ENCODE results near the gene CCDC74B.
"Not testable (repeated sequence)": the region's sequence is repeated elsewhere in the genome, so short reads cannot be mapped to it uniquely, and the experiment has no call there.

CCDC74B gene

GRCh38 chr2:130143266-130144039 lies 1.5 kb downstream of the CCDC74B start:
- DNase-seq: not testable (repeated sequence)

- DNase-seq: not testable (repeated sequence)
Measured at GRCh38 chr2:130142396-130143265, 2.3 kb downstream of the CCDC74B start.

- DNase-seq: not testable (repeated sequence)
Measured at GRCh38 chr2:130141645-130142370, 3.1 kb downstream of the CCDC74B start.

- DNase-seq: not testable (repeated sequence)
Measured at GRCh38 chr2:130141002-130141401, 3.9 kb downstream of the CCDC74B start.

GRCh38 chr2:130140516-130140915 lies 4.4 kb downstream of the CCDC74B start:
- not testable (repeated sequence) for DNase-seq

GRCh38 chr2:130139331-130140280 lies 5.3 kb downstream of the CCDC74B start:
- DNase-seq: not testable (repeated sequence)

GRCh38 chr2:130138841-130139251 lies 6.1 kb downstream of the CCDC74B start:
- not testable (repeated sequence) for DNase-seq

GRCh38 chr2:130138326-130138725 lies 6.6 kb downstream of the CCDC74B start:
- not testable (repeated sequence) for DNase-seq

- not testable (repeated sequence) for DNase-seq
Measured at GRCh38 chr2:130137118-130137517, 7.8 kb downstream of the CCDC74B start.

GRCh38 chr2:130136546-130136945 lies 8.4 kb downstream of the CCDC74B start:
- not testable (repeated sequence) for DNase-seq

- no peak for DNase-seq
Measured at GRCh38 chr2:130135692-130136541, 9.0 kb downstream of the CCDC74B start.

- DNase-seq: not testable (repeated sequence)
Measured at GRCh38 chr2:130129120-130129829, 15.6 kb downstream of the CCDC74B start, which contains the start of gene POTEF. Gene POTEF (minus strand): TSS chr2:130129222. CDS start chr2:130120515, 8,707 bp downstream.

GRCh38 chr2:130128464-130128863 lies 16.4 kb downstream of the CCDC74B start:
- not testable (repeated sequence) for DNase-seq

GRCh38 chr2:130127726-130128125 lies 17.2 kb downstream of the CCDC74B start:
- not testable (repeated sequence) for DNase-seq

GRCh38 chr2:130120924-130121323 lies 24.0 kb downstream of the CCDC74B start:
- not testable (repeated sequence) for DNase-seq

- DNase-seq: not testable (repeated sequence)
Measured at GRCh38 chr2:130102597-130103363, 42.1 kb downstream of the CCDC74B start.
